Measurements from ENCODE around the gene GUSB.
A peak's percentile ranks its signal among the peaks of the same experiment; 100 is the strongest.
"Not testable (repeated sequence)": the region's sequence is repeated elsewhere in the genome, so short reads cannot be mapped to it uniquely, and the experiment has no call there.

Gene GUSB

GRCh38 chr7:65981965-65982792 lies at the start of gene GUSB:
TSS of gene GUSB (minus strand) at chr7:65982213. CDS start at chr7:65982183, 30 bp downstream.
- DNase-seq (ENCODE audit: low read depth) = peak; percentile 76

GRCh38 chr7:66028342-66028741 lies 46.3 kb upstream of the GUSB start:
- DNase-seq (ENCODE audit: low read depth) = not testable (repeated sequence)

- DNase-seq (ENCODE audit: low read depth) = no peak
Measured at GRCh38 chr7:66016131-66016461, 34.1 kb upstream of the GUSB start.

GRCh38 chr7:66015440-66016130 lies 33.6 kb upstream of the GUSB start:
- DNase-seq (ENCODE audit: low read depth) = no peak

- DNase-seq (ENCODE audit: low read depth) = no peak
Measured at GRCh38 chr7:66013938-66014337, 31.9 kb upstream of the GUSB start.

DNA sequence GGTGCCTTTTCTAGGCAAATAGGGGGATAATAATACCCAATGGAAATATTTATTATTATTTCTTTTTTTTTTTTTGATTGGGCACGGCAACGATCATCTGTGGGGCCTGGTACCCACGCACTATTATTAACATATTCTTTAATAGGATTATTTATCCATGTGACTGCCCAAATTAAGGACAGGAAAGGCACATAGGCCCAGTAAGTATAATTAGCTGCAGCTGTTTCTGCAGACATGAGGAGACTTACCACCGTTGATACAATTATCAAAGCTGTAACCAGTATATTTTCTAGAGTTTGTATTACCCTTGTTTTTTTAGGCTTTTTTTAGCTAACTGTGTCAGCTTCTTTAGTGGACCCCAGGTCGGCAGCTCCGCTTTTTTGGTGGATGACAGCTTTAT lies 25.2 kb upstream of the GUSB start:
- DNase-seq (ENCODE audit: low read depth) = no peak

GRCh38 chr7:66005115-66005671 lies 23.2 kb upstream of the GUSB start:
- DNase-seq (ENCODE audit: low read depth) = not testable (repeated sequence)

- not testable (repeated sequence) for DNase-seq (ENCODE audit: low read depth)
Measured at GRCh38 chr7:66000823-66001417, 18.9 kb upstream of the GUSB start.

DNA sequence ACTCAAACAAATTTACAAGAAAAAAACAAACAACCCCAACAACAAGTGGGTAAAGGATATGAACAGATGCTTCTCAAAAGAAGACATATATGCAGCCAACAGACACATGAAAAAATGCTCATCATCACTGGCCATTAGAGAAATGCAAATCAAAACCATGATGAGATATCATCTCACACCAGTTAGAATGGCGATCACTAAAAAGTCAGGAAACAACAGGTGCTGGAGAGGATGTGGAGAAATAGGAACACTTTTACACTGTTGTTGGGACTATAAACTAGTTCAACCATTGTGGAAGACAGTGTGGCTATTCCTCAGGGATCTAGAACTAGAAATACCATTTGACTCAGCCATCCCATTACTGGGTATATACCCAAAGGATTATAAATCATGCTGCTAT lies 13.0 kb upstream of the GUSB start:
- DNase-seq (ENCODE audit: low read depth) = not testable (repeated sequence)

- no peak for DNase-seq (ENCODE audit: low read depth)
Measured at GRCh38 chr7:65992526-65992925, 10.5 kb upstream of the GUSB start.

DNA sequence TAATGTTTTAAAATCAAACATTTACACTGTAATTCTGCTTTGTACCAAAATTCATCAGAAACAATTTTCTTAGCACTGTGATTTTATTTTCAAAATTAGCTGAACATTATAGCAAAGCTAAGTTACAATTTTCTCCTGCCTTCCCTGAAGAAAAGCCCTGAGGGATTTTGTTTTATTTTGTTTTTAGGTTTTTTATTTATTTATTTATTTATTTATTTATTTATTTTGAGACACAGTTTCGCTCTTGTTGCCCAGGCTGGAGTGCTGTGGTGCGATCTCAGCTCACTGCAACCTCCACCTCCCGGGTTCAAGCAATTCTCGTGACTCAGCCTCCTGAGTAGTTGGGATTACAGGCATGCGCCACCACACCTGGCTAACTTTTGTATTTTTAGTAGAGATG lies 9.8 kb upstream of the GUSB start:
- DNase-seq (ENCODE audit: low read depth) = not testable (repeated sequence)

DNA sequence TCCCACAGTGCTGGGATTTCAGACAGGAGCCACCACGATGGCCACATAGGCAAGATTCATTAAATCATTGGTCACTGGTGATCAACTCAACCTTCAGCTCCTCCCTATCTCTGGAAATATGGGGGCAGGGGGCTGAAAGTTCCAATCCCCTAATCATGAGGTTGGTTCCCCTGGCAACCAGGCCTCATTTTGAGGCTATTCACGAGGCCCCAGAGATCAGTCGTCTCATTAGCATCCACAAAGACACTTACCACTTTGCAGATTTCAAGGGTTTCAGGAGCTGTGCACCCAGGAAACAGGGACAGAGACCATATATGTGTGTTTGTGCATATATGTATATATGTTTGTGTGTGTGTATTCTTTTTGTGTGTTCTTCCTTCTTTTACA lies 7.7 kb upstream of the GUSB start:
- DNase-seq (ENCODE audit: low read depth) = no peak

- DNase-seq (ENCODE audit: low read depth) = not testable (repeated sequence)
Measured at GRCh38 chr7:65988503-65988902, 6.5 kb upstream of the GUSB start.

DNA sequence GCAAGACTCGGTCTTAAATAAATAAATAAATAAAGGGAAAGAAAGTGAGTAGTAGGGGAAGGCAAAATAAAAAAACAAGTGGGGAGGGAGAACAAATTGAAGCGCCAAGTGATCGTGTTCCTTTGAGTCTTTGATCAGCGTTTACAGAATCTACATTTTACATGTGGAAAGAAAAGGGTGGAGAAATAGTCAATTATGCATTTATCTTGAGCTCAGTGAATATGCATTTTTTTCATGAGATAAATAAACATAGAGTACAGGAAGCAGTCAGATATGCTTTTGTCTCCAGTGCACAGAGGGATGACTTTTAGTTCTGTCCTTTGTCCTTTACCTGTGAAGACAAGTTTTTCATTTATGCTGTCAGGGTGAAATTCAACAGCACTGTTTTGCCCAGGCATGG lies 6.1 kb upstream of the GUSB start:
- DNase-seq (ENCODE audit: low read depth) = no peak

DNA sequence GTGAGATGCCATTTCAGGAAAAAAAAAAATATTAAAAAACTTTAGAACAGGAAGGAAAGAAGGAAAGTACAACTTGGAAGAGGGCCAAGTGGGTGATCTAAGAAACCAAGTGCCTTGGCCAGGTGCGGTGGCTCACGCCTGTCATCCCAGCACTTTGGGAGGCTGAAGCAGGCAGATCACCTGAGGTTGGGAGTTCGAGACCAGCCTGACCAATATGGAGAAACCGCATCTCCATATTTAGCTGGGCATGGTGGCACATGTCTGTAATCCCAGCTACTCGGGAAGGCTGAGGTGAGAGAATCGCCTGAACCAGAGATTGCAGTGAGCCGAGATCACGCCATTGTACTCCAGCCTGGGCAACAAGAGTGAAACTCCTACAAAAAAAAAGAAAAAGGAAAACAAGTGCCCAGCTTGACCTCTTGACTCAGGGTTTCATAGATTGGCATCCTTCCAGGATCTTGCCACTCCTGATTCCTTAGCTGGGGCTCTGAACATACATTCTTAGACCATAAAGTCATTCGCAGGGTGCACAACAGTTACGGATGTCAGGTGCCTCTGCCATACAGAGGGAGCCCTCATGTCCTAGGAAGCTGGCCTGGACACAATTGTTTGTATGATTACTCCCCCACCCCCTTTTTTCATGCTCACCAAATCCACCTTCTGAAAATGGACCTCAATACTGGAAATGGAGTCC lies 2.1 kb upstream of the GUSB start:
- no peak for DNase-seq (ENCODE audit: low read depth)

GRCh38 chr7:65980478-65981250 lies 1.3 kb downstream of the GUSB start:
- DNase-seq (ENCODE audit: low read depth) = peak; percentile 11

GRCh38 chr7:65979583-65980477 lies 2.2 kb downstream of the GUSB start:
- no peak for DNase-seq (ENCODE audit: low read depth)

GRCh38 chr7:65978891-65979582 lies 3.0 kb downstream of the GUSB start:
- no peak for DNase-seq (ENCODE audit: low read depth)

GRCh38 chr7:65976659-65977196 lies 5.3 kb downstream of the GUSB start:
- DNase-seq (ENCODE audit: low read depth) = no peak
